Inferior parietal cortex (tissue), 1 donor: Measurements from ENCODE around the gene TAF1C.
A peak's percentile ranks its signal among the peaks of the same experiment; 100 is the strongest.
"Not testable (repeated sequence)": the region's sequence is repeated elsewhere in the genome, so short reads cannot be mapped to it uniquely, and the experiment has no call there.

Experiments
- DNase-seq: peaks from one replicate; pipeline ENCODE4 v3.0.0-alpha.2; 2016; ENCODE audit errors: extremely low spot score

Gene TAF1C

DNA sequence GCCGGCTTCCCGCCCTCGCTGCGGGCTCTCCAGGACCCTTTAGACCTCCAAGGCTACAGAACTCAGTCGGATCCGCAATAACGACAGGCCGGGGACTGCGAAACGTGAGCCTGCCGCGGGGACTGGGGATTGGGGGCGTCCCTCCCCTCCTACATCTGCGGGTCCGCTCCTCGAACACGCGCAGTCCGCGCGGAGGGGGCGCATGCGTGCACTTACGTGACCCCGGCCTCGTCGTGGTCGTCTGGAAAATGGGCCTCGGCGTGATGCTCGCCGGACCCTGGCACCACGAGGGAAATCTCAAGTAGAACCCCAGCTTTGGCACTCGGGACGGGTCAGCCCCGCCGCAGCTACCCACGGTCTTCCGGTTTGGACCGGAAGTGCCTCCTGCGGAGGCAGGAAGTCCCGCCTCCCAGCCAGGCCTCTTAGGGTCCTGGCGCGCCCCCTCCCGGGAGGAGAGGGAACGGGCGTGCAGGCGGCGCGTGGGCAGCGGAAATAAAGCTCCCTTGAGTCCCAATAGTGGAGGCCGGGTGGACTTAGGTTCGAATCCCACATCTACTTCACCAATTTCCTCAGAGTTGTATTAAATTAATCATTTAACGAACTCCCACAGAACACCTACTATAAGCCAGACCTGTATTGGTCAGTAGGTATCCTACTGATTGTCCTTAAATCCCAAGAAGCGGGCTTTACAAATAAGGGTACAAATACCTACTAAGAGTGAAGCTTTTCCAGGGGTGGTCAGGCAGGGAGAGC, at the start of gene TAF1C:
Gene TAF1C (minus strand): TSS at position 373 of the 753 bp plus-strand sequence. CDS start 2,069 bp downstream, outside the sequence.
- peak; percentile 97 for DNase-seq

DNA sequence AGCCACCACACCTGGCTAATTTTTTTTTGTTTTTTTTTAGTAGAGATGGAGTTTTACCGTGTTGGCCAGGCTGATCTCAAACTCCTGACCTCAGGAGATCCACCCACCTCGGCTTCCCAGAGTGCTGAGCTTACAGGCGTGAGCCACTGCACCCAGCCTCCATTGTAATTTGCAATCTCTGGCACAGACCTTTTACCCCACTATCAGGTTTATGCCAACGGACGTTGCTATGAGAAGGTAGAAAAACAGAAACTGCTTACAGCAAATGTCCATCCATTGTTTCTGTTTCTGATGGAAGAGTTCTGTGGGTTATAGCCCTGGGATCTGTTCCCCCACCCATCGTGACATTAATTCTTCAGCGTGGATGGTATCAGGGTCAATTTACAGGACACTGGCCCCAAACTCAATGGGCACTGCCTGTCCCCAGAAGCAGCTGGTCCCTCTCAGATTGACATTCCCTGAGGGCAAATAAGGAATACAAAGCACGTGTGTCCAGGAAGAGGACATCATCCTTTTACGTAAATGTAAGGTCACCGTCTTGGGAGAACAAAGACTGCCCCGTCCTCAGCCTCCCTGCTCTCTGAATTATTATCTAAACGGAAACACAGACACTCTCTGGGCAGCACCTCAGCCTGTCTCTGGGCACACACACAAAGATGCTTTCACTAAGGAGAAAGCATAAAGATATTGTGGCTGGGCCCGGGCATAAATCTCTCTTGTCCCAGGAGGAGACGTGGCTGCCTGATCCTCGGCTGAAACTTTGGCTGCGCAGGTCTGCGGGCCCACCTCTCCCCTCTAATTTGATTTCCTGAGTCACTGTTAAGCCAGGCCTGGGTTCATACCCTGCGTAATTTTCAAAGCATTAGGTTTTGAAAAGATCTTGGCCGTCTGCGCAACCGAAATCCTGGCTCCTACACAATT, 47.7 kb upstream of the TAF1C start:
- DNase-seq = no peak

- no peak for DNase-seq
Measured at GRCh38 chr16:84233748-84234147, 46.9 kb upstream of the TAF1C start.

GRCh38 chr16:84232969-84233368, 46.1 kb upstream of the TAF1C start:
- DNase-seq = no peak

GRCh38 chr16:84232060-84232459, 45.2 kb upstream of the TAF1C start:
- no peak for DNase-seq

DNA sequence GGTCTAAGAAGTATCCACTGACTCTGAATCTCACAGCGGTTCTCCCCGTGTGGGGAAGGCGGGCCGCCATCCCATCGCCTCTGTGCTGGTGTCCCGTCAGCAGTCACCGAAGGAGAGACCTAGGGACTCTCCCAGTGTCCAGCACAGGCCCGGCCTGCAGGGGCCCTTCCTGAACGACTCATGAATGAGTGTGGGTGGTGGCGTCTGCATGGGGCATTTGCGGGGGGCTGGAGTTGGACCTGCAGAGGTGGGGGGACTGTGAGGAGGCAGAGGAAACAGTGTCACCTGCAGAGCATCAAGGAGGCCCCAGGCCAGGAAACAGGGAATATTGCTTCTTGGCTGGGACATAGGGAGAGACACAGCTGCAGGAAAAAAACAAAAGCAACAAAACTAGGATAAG, 42.6 kb upstream of the TAF1C start:
- DNase-seq = no peak

- DNase-seq = no peak
Measured at GRCh38 chr16:84228256-84228838, 41.5 kb upstream of the TAF1C start.

DNA sequence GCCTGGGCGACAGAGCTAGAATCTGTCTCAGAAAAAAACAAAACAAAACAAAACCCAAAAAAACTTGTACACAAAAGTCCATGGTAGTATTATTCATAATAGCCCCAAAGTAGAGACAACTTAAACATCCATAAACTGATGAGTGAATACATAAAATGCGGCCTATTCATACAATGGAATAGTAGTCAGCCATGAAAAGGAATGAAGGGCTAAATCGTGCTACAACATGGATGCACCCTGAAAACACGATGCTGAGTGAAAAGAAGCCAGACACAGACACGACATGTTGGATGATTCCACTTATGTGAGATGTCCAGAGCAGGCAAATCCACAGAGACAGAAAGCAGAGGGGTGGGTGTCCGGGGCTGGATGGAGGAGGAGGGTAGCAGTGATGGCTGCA, 40.7 kb upstream of the TAF1C start:
- DNase-seq = no peak

- DNase-seq = no peak
Measured at GRCh38 chr16:84226026-84226425, 39.2 kb upstream of the TAF1C start.

DNA sequence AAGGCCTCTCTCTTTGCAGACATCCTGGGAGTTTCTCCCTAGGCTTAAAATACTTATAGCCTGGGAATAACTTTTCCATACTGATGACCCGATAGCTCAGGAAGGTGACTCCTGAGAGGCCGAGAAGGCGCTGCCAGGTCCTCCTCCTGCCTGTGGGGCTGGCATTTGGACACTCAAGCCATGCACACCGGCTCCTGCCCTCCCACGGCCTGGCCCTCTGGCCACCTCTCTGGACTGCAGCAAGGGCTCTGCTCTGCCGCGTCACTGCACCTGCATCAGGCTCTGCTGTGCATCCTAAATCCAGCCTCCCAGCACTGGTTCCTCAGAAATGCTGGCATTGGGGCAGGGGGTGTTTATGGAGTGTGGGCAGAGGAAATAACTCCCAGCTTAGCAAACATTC, 38.7 kb upstream of the TAF1C start:
- no peak for DNase-seq

DNA sequence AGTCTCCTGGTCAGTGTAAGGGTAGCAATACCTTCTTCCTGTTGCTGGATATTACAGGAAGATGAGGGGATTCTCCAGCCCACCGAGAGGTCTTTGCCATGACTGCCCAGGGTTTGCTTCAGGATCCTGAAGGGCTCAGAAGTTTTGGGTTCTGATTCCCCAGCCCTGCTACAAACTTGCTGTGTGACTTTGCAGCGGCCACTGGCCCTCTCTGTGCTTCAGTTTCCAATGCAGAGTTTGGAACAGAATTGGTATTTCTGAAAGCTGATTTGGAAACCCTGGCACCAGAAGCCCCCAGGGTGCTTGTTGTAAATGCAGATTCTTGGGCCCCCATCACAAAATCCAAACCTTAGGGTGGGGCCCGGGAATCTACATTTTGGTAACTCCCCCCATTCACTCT, 38.3 kb upstream of the TAF1C start:
- DNase-seq = no peak

DNA sequence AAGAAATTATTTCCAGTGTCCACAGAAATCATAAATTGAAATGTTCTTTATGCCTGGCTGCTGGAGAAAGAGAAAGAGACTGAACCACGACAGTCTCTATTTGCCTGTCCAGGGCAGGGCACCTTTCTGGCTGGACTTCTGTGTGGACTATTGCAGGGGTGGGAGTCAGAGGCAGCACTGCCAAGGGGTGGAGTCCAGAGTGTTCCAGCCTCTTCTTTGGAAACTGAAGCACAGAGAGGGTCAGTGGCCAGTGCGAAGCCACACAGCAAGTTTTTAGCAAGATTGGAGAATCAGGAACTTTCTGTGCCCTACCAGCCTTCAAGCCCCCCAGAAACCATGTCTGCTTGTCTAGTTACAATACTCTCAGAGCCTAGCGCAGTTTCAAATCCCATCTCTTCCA, 37.7 kb upstream of the TAF1C start:
- no peak for DNase-seq

DNA sequence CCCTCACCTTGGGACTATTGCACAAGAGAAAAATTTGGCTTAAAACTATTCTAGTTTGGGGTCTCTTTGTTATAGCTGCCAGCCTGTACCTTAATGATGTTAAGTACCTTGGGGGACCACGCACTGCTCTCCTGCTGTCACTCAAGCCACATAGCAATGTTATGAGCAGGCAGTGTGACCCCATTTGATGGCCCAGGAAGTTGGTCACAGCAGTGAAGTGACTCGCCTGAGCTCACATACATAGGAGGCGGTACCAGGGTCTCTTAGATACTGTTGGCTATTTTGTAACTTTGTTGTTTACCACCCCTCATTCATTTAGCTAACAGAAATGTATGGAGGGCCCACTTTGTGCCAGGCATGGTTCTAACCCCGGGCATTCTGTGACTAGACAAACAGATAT, 36.6 kb upstream of the TAF1C start:
- DNase-seq = no peak

- DNase-seq = peak; percentile 29
Measured at GRCh38 chr16:84220851-84221250, 34.0 kb upstream of the TAF1C start.

GRCh38 chr16:84218956-84219355, 32.1 kb upstream of the TAF1C start:
- DNase-seq = no peak

- DNase-seq = no peak
Measured at GRCh38 chr16:84218176-84218823, 31.4 kb upstream of the TAF1C start.

GRCh38 chr16:84216144-84216543, 29.3 kb upstream of the TAF1C start:
- not testable (repeated sequence) for DNase-seq

- no peak for DNase-seq
Measured at GRCh38 chr16:84215531-84215930, 28.7 kb upstream of the TAF1C start.

- no peak for DNase-seq
Measured at GRCh38 chr16:84214451-84215066, 27.7 kb upstream of the TAF1C start.

DNA sequence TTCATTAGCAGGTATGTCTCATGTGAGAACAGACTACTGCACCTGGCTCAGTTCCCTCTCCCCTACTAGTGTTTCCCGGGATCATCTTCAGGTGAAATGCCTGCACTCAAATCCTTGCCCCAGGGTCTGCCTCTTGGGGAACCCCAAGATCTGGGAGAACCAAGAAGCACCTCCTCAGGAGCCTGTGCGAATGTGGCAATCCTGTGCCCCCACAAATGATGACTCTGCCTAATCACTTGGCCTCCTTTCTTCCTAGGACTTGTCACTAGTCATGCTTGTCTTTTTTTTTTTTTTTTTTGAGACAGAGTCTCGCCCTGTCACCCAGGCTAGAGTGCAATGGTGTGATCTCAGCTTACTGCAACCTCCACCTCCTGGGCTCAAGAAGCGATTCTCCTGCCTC, 25.8 kb upstream of the TAF1C start:
- no peak for DNase-seq

GRCh38 chr16:84212154-84212553, 25.3 kb upstream of the TAF1C start:
- no peak for DNase-seq

- DNase-seq = no peak
Measured at GRCh38 chr16:84209989-84210388, 23.1 kb upstream of the TAF1C start.
